Spleen (tissue), 11 donors: Measurements from ENCODE around the gene ATP2B1. TPM values are rescaled to one million over a fixed set of nuclear protein-coding genes. Genes with fewer than 3 reads are reported as not detected.

Experiments used
- DNase-seq: peaks from one replicate; pipeline ENCODE4 v3.0.0-alpha.2; 2020
- H3K27ac ChIP-seq, 8 donors: fragments of 200-600 bp; sonication (generic) in 7 of 8; 1 replicate in 4 of 8; 2 replicates in 4 of 8; pipeline versions ENCODE4 v1.5.0 to v1.8.0; 2016 to 2021; ENCODE audit warnings: inconsistent platforms in 4 of 8, mild to moderate bottlenecking in 4 of 8, moderate library complexity in 1 of 8
- H3K27me3 ChIP-seq, 7 donors: fragments of 200-600 bp; sonication (generic) in 6 of 7; replicated peaks in 1 of 7; 1 replicate in 4 of 7; 2 replicates in 3 of 7; pipeline versions ENCODE4 v1.5.0 to v1.8.0; 2016 to 2021; ENCODE audit warnings: inconsistent platforms in 3 of 7, mild to moderate bottlenecking in 1 of 7
- H3K36me3 ChIP-seq, 6 donors: fragments of 200-600 bp; sonication (generic) in 5 of 6; 1 replicate in 4 of 6; 2 replicates in 2 of 6; pipeline versions ENCODE4 v1.5.0 to v1.8.0; 2016 to 2021; ENCODE audit warnings: inconsistent platforms in 2 of 6
- H3K4me1 ChIP-seq, 6 donors: fragments of 200-600 bp; sonication (generic) in 5 of 6; 1 replicate in 3 of 6; 2 replicates in 3 of 6; pipeline versions ENCODE4 v1.5.0 to v1.8.0; 2016 to 2021; ENCODE audit warnings: inconsistent platforms in 3 of 6
- H3K4me3 ChIP-seq, 8 donors: fragments of 200-600 bp; sonication (generic) in 7 of 8; 1 replicate in 4 of 8; 2 replicates in 4 of 8; pipeline versions ENCODE4 v1.5.0 to v1.8.0; 2016 to 2021; ENCODE audit warnings: inconsistent platforms in 4 of 8, mild to moderate bottlenecking in 4 of 8, moderate library complexity in 2 of 8
- H3K9me3 ChIP-seq, 8 donors: fragments of 200-600 bp; sonication (generic) in 7 of 8; 1 replicate in 4 of 8; 2 replicates in 4 of 8; pipeline versions ENCODE4 v1.5.0 to v1.8.0; 2016 to 2021; ENCODE audit warnings: inconsistent platforms in 4 of 8
- CTCF ChIP-seq, 11 experiments: fragments of 200-600 bp in 7 of 11; fragments of 450-650 bp in 4 of 11; sonication (generic) in 4 of 11; IDR thresholded peaks in 8 of 11; conservative IDR thresholded peaks in 3 of 11; 1 replicate in 7 of 11; 2 replicates in 4 of 11; pipeline versions ENCODE4 v1.4.0 to v1.8.0; 2016 to 2021; ENCODE audit warnings: antibody characterized with exemption in 11 of 11, inconsistent platforms in 4 of 11, mild to moderate bottlenecking in 1 of 11
- POLR2A ChIP-seq, 3 donors: fragments of 450-650 bp; IDR thresholded peaks; one replicate each; pipeline ENCODE4 v1.5.1; 2017; ENCODE audit warnings: antibody characterized with exemption in 3 of 3, mild to moderate bottlenecking in 1 of 3
- POLR2AphosphoS5 ChIP-seq, 3 donors: sonication (generic); formaldehyde crosslinking; IDR thresholded peaks; one replicate each; pipeline ENCODE4 v1.5.1; 2017; ENCODE audit warnings: antibody characterized with exemption in 3 of 3
- WGBS, 5 donors: extraction: QIAGEN DNeasy Blood & Tissue Kit in 3 of 5; methylation state at CpG; one replicate each; pipeline versions ENCODE4 v1.1.5 to v1.1.7; 2013 to 2018; 5-methylcytosine and 5-hydroxymethylcytosine counted together
- intact Hi-C: fragments of 100-400 bp; cut with DNase I; formaldehyde crosslinking; loops from one replicate; pipeline ENCODE4 v1.15.0; 2023; ENCODE audit warnings: low total_unique reads
- polyA plus RNA-seq, 3 donors: library from polyadenylated mRNA; stranded (reverse); fragments of 200-250 nt; gene quantifications; one replicate each; pipeline ENCODE4 v1.2.1, GENCODE V29; 2013
- total RNA-seq, 7 donors: library from RNA; depleted of rRNA in 3 of 7; stranded (reverse); fragments of >200 nt in 3 of 7; fragmentation: NEBNext Ultra II Directional in 4 of 7; extraction: Animal tissue kit (Norgen Biotek cat#: 25700) in 4 of 7; gene quantifications; one replicate each; pipeline versions ENCODE4 v1.1.0 to v1.2.1, GENCODE V29; 2016 to 2021
- donor health status: healthy with polysubstance abuse.
- donor health status: DM: no; HTN: no; CAD: no; lungs with moderate emphysema.
- donor health status: DM: no; HTN: no; CAD: no.
- donor health status: Bipolar disorder and iron deficiency.
- donor health status: healthy.
- donor health status: DM: no; HTN: no; CAD: no.
- donor health status: DM: yes; HTN: yes; CAD: no.

Gene ATP2B1
- total and polyA plus RNA-seq, 10 donors = 13.2 to 130 (median 75.6) TPM

DNA sequence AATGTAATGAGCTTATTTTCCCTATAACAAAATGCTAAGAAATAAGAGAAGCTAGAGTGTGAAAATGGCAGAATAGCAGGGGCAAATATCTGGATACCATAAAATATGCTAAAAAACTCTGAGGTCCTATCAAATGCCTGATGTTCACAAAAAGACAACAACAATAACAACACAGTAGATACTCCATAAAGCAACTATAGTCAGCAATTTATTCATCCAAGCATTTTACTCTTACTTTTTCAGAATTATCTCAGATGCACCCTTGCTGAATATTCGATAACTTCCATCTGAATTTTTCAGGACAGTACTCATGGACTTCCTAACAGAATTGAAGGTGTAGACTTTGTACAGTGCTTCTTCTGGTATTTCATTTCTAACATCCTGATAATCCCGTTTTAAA lies 88.9 kb downstream of the ATP2B1 start:
- no peak for TF ChIP-seq CTCF (IDR thresholded peaks at IDR 0.05 in 8 of 11, conservative IDR thresholded peaks at IDR 0.05 in 3 of 11)
- no peak for TF ChIP-seq POLR2AphosphoS5 (IDR thresholded peaks at IDR 0.05)
- no peak for TF ChIP-seq POLR2A (IDR thresholded peaks at IDR 0.05)
- intact Hi-C loops = no loop called here

DNA sequence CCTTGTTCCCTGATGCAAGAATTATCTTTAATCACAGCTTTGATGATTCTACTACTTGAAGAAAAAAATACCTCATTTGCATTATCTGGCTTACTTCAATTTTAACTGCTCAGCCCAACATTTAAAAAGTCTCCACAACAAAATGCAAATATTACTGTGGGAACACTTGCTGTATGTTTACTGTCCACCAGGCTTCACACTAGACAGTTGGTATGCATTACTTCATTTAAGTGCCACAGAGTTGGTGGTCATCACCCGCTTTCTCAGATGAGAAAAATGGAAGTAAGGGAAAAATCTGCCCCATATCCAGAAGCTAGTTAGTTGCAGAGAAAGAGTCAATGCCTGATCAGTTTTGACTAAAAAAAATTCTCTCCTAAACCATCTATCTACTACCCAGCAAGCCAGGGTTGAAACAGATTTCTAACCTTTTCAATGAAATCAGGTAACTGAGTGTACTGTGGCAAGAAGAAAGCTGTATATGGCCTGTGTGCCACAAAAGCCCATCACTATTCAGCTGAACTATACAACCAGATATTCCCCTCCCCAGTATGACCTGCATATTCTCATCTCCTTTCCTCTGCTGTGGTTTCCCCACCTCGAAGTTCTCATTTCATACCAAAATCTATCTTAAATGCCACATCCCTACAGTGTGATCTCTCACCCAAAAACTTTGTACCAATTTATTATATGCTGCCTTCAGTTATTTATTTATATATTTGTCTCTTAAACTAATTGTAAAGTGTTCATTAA lies 90.3 kb downstream of the ATP2B1 start:
- TF ChIP-seq POLR2A (IDR thresholded peaks at IDR 0.05) (no peak), POLR2AphosphoS5 (IDR thresholded peaks at IDR 0.05) (no peak), CTCF (IDR thresholded peaks at IDR 0.05 in 8 of 11, conservative IDR thresholded peaks at IDR 0.05 in 3 of 11) (no peak)
- Histone ChIP-seq H3K27me3 (no peaks in the 10 kb centered on the region), H3K36me3 (peaks cover 0 to 82% (median 14%) of the 10 kb centered on the region in 6 donors), H3K27ac (no peak overlapping the region), H3K9me3 (no peaks in the 10 kb centered on the region), H3K4me1 (peaks cover 0 to 9% (median 0%) of the 10 kb centered on the region in 6 donors), H3K4me3 (no peak overlapping the region)
- no peak for DNase-seq
- intact Hi-C loops = no loop called here
- 24 to 67% (median 30%) methylated on average over 2 of the region's 2 CpGs for WGBS, 5 donors

More for the DNA sequence above, 88.9 kb downstream of the ATP2B1 start:
- H3K27ac ChIP-seq = no peak overlapping the region
- H3K4me3 ChIP-seq = no peak overlapping the region
- H3K27me3 ChIP-seq = no peaks in the 10 kb centered on the region
- no peak for DNase-seq
- H3K36me3 ChIP-seq = peaks cover 0 to 85% (median 24%) of the 10 kb centered on the region in 6 donors
- H3K4me1 ChIP-seq = peaks cover 0 to 9% (median 0%) of the 10 kb centered on the region in 6 donors
- 95 to 99% (median 98%) methylated on average over 2 of the region's 2 CpGs for WGBS, 5 donors
- no peaks in the 10 kb centered on the region for H3K9me3 ChIP-seq

GRCh38 chr12:89610366-89610765 lies 98.3 kb downstream of the ATP2B1 start:
- H3K27me3 ChIP-seq = no peaks in the 10 kb centered on the region
- no peak for DNase-seq
- TF ChIP-seq CTCF (IDR thresholded peaks at IDR 0.05 in 8 of 11, conservative IDR thresholded peaks at IDR 0.05 in 3 of 11) (no peak), POLR2A (IDR thresholded peaks at IDR 0.05) (no peak), POLR2AphosphoS5 (IDR thresholded peaks at IDR 0.05) (no peak)
- intact Hi-C loops = no loop called here
- H3K4me1 ChIP-seq = no peaks in the 10 kb centered on the region
- no peak overlapping the region for H3K27ac ChIP-seq
- H3K4me3 ChIP-seq = no peak overlapping the region
- H3K9me3 ChIP-seq = no peaks in the 10 kb centered on the region
- peaks cover 0 to 96% (median 45%) of the 10 kb centered on the region in 6 donors for H3K36me3 ChIP-seq
- 83 to 95% (median 88%) methylated on average over 3 of the region's 3 CpGs for WGBS, 5 donors

DNA sequence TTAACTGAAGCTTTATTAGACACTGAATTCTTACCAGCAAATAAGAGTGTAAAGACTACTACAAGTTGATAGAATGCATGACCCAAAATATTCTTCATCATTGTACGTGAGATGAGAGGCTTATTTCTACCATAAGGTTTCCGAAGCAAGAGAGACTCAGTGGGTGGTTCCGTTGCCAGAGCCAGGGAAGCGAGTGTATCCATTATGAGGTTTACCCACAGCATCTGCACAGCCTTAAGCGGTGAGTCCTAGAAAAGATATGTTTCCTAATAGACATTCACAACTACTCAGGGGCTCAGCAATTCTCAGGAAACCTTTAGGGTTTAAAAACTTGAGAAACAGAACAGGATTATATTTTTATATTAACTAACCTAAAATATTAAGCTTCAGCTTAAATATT lies 105.0 kb downstream of the ATP2B1 start:
- H3K27ac ChIP-seq = no peak overlapping the region
- H3K27me3 ChIP-seq = no peaks in the 10 kb centered on the region
- no peak for DNase-seq
- H3K4me1 ChIP-seq = peaks cover 0 to under 1% (median 0%) of the 10 kb centered on the region in 6 donors
- H3K9me3 ChIP-seq = no peaks in the 10 kb centered on the region
- H3K4me3 ChIP-seq = no peak overlapping the region
- TF ChIP-seq CTCF (IDR thresholded peaks at IDR 0.05 in 8 of 11, conservative IDR thresholded peaks at IDR 0.05 in 3 of 11) (no peak), POLR2AphosphoS5 (IDR thresholded peaks at IDR 0.05) (no peak), POLR2A (IDR thresholded peaks at IDR 0.05) (no peak)
- intact Hi-C loops = no loop called here
- H3K36me3 ChIP-seq = peaks cover 0 to 100% (median 48%) of the 10 kb centered on the region in 6 donors
- WGBS, 5 donors = 97 to 99% (median 98%) methylated on average over 5 of the region's 5 CpGs
